BJ (cell line): ENCODE data around the gene PRRC1. TPM values are rescaled to one million over a fixed set of nuclear protein-coding genes. Genes with fewer than 3 reads are reported as not detected.

Experiments used
- CTCF ChIA-PET: fragments of 350-600 bp; formaldehyde crosslinking; extraction: SDS; loops from one replicate; lab custom pipeline; 2021; ENCODE audit warnings: antibody characterized with exemption, inconsistent platforms; lab: Yijun Ruan, JAX
- POLR2A ChIA-PET: fragments of 300-600 bp; sonication (Branson Sonifier 250); formaldehyde crosslinking; extraction: SDS; loops from one replicate; lab custom pipeline; 2021; ENCODE audit warnings: antibody characterized with exemption; lab: Charles Lee
- DNase-seq: peaks from one replicate; pipeline ENCODE4 v3.0.0-alpha.2; 2011; ENCODE audit warnings: low read depth
- H3K27me3 ChIP-seq: 2 replicates; pipeline ENCODE4 v1.6.0; 2011; ENCODE audit warnings: low read length; ENCODE audit not compliant: control insufficient read depth, insufficient read depth
- H3K36me3 ChIP-seq: 2 replicates; pipeline ENCODE4 v1.5.1; 2011; ENCODE audit warnings: low read length; ENCODE audit not compliant: control insufficient read depth, insufficient read depth
- H3K4me3 ChIP-seq: 2 replicates; pipeline ENCODE4 v1.5.1; 2011; ENCODE audit warnings: low read depth, mild to moderate bottlenecking, control low read depth, low read length
- CTCF ChIP-seq: IDR thresholded peaks from 2 replicates; pipeline ENCODE4 v1.5.1; 2011; ENCODE audit warnings: low read depth, mild to moderate bottlenecking, control low read depth, inconsistent platforms, low read length, moderate library complexity; ENCODE audit not compliant: insufficient read depth
- polyA plus RNA-seq: library from polyadenylated mRNA; depleted of rRNA; stranded (reverse); fragments of >200 nt; gene quantifications from 2 replicates; pipeline ENCODE4 v1.2.3, GENCODE V29; 2011

Gene PRRC1
- polyA plus RNA-seq, 1 experiment = 71.3 TPM

GRCh38 chr5:127581450-127581849, 64.0 kb downstream of the PRRC1 start:
- CTCF ChIA-PET = no interaction called here
- no peak for DNase-seq

GRCh38 chr5:127582773-127583370, 65.4 kb downstream of the PRRC1 start:
- DNase-seq = no peak
- Histone ChIP-seq H3K27me3 (no peaks in the 10 kb centered on the region; the same call in 1 of the 2 replicates), H3K36me3 (no peaks in the 10 kb centered on the region), H3K4me3 (no peak overlapping the region)
- CTCF ChIA-PET = no interaction called here
- POLR2A ChIA-PET = no interaction called here
- TF ChIP-seq CTCF = no peak

More at GRCh38 chr5:127581450-127581849, 64.0 kb downstream of the PRRC1 start:
- Histone ChIP-seq H3K36me3 (no peaks in the 10 kb centered on the region), H3K27me3 (no peaks in the 10 kb centered on the region; the same call in 1 of the 2 replicates), H3K4me3 (no peak overlapping the region)
- no peak for TF ChIP-seq CTCF
- POLR2A ChIA-PET = no interaction called here

DNA sequence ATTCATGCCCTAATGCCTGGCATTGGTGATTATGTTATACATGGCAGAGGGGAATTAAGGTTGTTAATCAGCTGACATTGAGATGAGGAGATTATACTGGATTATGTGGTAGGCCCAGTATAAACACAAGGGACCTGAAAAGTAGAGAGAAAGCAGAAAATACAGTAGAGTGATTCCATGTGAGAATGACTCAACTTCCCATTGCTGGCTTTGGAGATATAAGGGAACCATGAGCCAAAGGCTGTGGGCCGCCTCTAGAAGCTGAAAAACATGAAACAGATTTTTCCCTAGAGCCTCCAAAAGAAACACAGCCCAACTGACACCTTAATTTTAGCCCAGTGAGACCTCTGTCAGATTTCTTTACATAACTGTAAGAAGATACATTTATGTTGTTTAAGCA, 66.4 kb downstream of the PRRC1 start:
- H3K36me3 ChIP-seq = no peaks in the 10 kb centered on the region
- no peaks in the 10 kb centered on the region; the same call in 1 of the 2 replicates for H3K27me3 ChIP-seq
- CTCF ChIA-PET = no interaction called here
- no peak for DNase-seq
- no peak for TF ChIP-seq CTCF
- POLR2A ChIA-PET = no interaction called here
- H3K4me3 ChIP-seq = no peak overlapping the region

GRCh38 chr5:127585661-127586060, 68.2 kb downstream of the PRRC1 start:
- no peak for TF ChIP-seq CTCF
- H3K27me3 ChIP-seq = no peaks in the 10 kb centered on the region; the same call in none of the 2 replicates

GRCh38 chr5:127586066-127586770, 68.8 kb downstream of the PRRC1 start:
- no peak for DNase-seq
- TF ChIP-seq CTCF = no peak
- Histone ChIP-seq H3K27me3 (no peaks in the 10 kb centered on the region; the same call in none of the 2 replicates), H3K4me3 (no peak overlapping the region), H3K36me3 (no peaks in the 10 kb centered on the region)
- ChIA-PET CTCF (interaction anchor here (0.6 to 0.8 kb wide), 2 partner anchors 23 to 198 kb away, joined by 3 to 4 read pairs; no protein-coding TSS in a partner anchor), POLR2A (no interaction called here)

More at GRCh38 chr5:127585661-127586060, 68.2 kb downstream of the PRRC1 start:
- H3K4me3 ChIP-seq = no peak overlapping the region
- DNase-seq = no peak
- POLR2A ChIA-PET = no interaction called here
- no peaks in the 10 kb centered on the region for H3K36me3 ChIP-seq
- CTCF ChIA-PET = interaction anchor here (0.6 to 1.1 kb wide), 2 partner anchors 10 to 197 kb away, joined by 3 to 4 read pairs; no protein-coding TSS in a partner anchor
